MM.1S (cell line): ENCODE measurements around the gene GPAT2.
"Not testable (repeated sequence)": the region's sequence is repeated elsewhere in the genome, so short reads cannot be mapped to it uniquely, and the experiment has no call there.

ENCODE experiments used
- DNase-seq: peaks from one replicate; pipeline ENCODE4 v3.0.0-alpha.2; 2015
- H2AFZ ChIP-seq: fragments of 300-600 bp; sonication (generic); 2 replicates; pipeline ENCODE4 v1.6.0; 2016; ENCODE audit warnings: antibody characterized with exemption, low read length
- H3F3A ChIP-seq: fragments of 300-600 bp; sonication (generic); 2 replicates; pipeline ENCODE4 v1.6.1; 2016; ENCODE audit warnings: mild to moderate bottlenecking, antibody characterized with exemption, low read length, moderate library complexity, mixed read lengths; ENCODE audit not compliant: insufficient read depth
- H3K27ac ChIP-seq: fragments of 300-600 bp; sonication (generic); 2 replicates; pipeline ENCODE4 v1.5.1; 2016; ENCODE audit warnings: mild to moderate bottlenecking, low read length
- H3K27me3 ChIP-seq: fragments of 300-600 bp; sonication (generic); replicated peaks from 2 replicates; pipeline ENCODE4 v1.6.0; 2016; ENCODE audit warnings: low read length; ENCODE audit not compliant: insufficient read depth
- H3K36me3 ChIP-seq: fragments of 300-600 bp; sonication (generic); replicated peaks from 2 replicates; pipeline ENCODE4 v1.6.1; 2016; ENCODE audit warnings: mild to moderate bottlenecking, low read length, mixed read lengths; ENCODE audit not compliant: insufficient read depth
- H3K4me1 ChIP-seq: fragments of 300-600 bp; sonication (generic); 2 replicates; pipeline ENCODE4 v1.6.1; 2016; ENCODE audit warnings: low read length, mixed read lengths
- H3K4me2 ChIP-seq: fragments of 300-600 bp; sonication (generic); 2 replicates; pipeline ENCODE4 v1.6.0; 2016; ENCODE audit warnings: low read depth, low read length
- H3K4me3 ChIP-seq: fragments of 300-600 bp; sonication (generic); 2 replicates; pipeline ENCODE4 v1.5.1; 2016; ENCODE audit warnings: low read length, mixed read lengths
- H3K79me2 ChIP-seq: fragments of 300-600 bp; sonication (generic); 2 replicates; pipeline ENCODE4 v1.6.1; 2016; ENCODE audit warnings: mixed run types, low read length, mixed read lengths
- H3K9ac ChIP-seq: fragments of 300-600 bp; sonication (generic); 2 replicates; pipeline ENCODE4 v1.6.1; 2016; ENCODE audit warnings: low read length, mixed read lengths
- H3K9me2 ChIP-seq: fragments of 300-600 bp; sonication (generic); replicated peaks from 2 replicates; pipeline ENCODE4 v1.6.1; 2016; ENCODE audit warnings: mild to moderate bottlenecking, low read length, mixed read lengths; ENCODE audit not compliant: insufficient read depth
- H3K9me3 ChIP-seq: fragments of 300-600 bp; sonication (generic); replicated peaks from 2 replicates; pipeline ENCODE4 v1.6.1; 2016; ENCODE audit warnings: mild to moderate bottlenecking, low read length, mixed read lengths; ENCODE audit not compliant: insufficient read depth
- H4K20me1 ChIP-seq: fragments of 300-600 bp; sonication (generic); 2 replicates; pipeline ENCODE4 v1.6.1; 2016; ENCODE audit warnings: mild to moderate bottlenecking, low read length, moderate library complexity, mixed read lengths; ENCODE audit not compliant: insufficient read depth
- CTCF ChIP-seq: fragments of 300-600 bp; sonication (generic); IDR thresholded peaks from 2 replicates; pipeline ENCODE4 v1.5.1; 2016; ENCODE audit warnings: antibody characterized with exemption, low read length, mixed read lengths
- EZH2 ChIP-seq: fragments of 300-600 bp; sonication (generic); optimal IDR thresholded peaks from 2 replicates; pipeline ENCODE3; 2017; ENCODE audit warnings: low read depth, mild to moderate bottlenecking, antibody characterized with exemption, low read length, mixed read lengths
- EZH2phosphoT487 ChIP-seq: fragments of 300-600 bp; sonication (generic); IDR thresholded peaks from 2 replicates; pipeline ENCODE4 v1.6.1; 2018; ENCODE audit warnings: antibody characterized with exemption, low read length

GPAT2 gene

GRCh38 chr2:96024336-96025193 lies 10.2 kb downstream of the GPAT2 start:
- Histone ChIP-seq H3K27ac (no peak overlapping the region), H2AFZ (no peak overlapping the region), H3K4me1 (no peaks in the 10 kb centered on the region), H3K4me2 (no peak overlapping the region), H3K27me3 (no peaks in the 10 kb centered on the region), H3K4me3 (no peak overlapping the region), H3F3A (no peaks in the 10 kb centered on the region), H3K9ac (no peak overlapping the region), H3K36me3 (no peaks in the 10 kb centered on the region), H3K9me3 (no peaks in the 10 kb centered on the region), H3K79me2 (no peaks in the 10 kb centered on the region), H3K9me2 (no peaks in the 10 kb centered on the region), H4K20me1 (no peaks in the 10 kb centered on the region)
- no peak for TF ChIP-seq EZH2phosphoT487
- TF ChIP-seq CTCF = no peak
- TF ChIP-seq EZH2 = no peak
- no peak for DNase-seq

GRCh38 chr2:96023701-96024100 lies 11.0 kb downstream of the GPAT2 start:
- not testable (repeated sequence) for H3F3A ChIP-seq, H3K9ac ChIP-seq, H4K20me1 ChIP-seq, H3K4me3 ChIP-seq, H3K4me2 ChIP-seq, H3K4me1 ChIP-seq, H2AFZ ChIP-seq, H3K27me3 ChIP-seq, H3K36me3 ChIP-seq, H3K79me2 ChIP-seq, H3K9me3 ChIP-seq, DNase-seq, H3K9me2 ChIP-seq, H3K27ac ChIP-seq

GRCh38 chr2:96022701-96023447 lies 11.8 kb downstream of the GPAT2 start:
- H4K20me1 ChIP-seq, H3K4me1 ChIP-seq, H3F3A ChIP-seq, H3K27ac ChIP-seq, H3K4me3 ChIP-seq, H3K36me3 ChIP-seq, H3K4me2 ChIP-seq, H3K9ac ChIP-seq, H3K9me3 ChIP-seq, H2AFZ ChIP-seq, H3K27me3 ChIP-seq, H3K9me2 ChIP-seq, H3K79me2 ChIP-seq: not testable (repeated sequence)
- DNase-seq = peak; percentile 73
- peak; percentile 58 for TF ChIP-seq CTCF

- H3K4me2 ChIP-seq, H3F3A ChIP-seq, H4K20me1 ChIP-seq, H3K27ac ChIP-seq, H3K4me1 ChIP-seq, H3K4me3 ChIP-seq, H3K9ac ChIP-seq, H3K36me3 ChIP-seq, H3K9me2 ChIP-seq, H2AFZ ChIP-seq, DNase-seq, H3K79me2 ChIP-seq, H3K27me3 ChIP-seq, H3K9me3 ChIP-seq: not testable (repeated sequence)
Measured at GRCh38 chr2:96022126-96022525, 12.6 kb downstream of the GPAT2 start.

GRCh38 chr2:96021142-96021541 lies 13.6 kb downstream of the GPAT2 start:
- H3K4me2 ChIP-seq, H3K9me3 ChIP-seq, DNase-seq, H3K4me1 ChIP-seq, H3K27ac ChIP-seq, H2AFZ ChIP-seq, H4K20me1 ChIP-seq, H3K79me2 ChIP-seq, H3K36me3 ChIP-seq, H3K9ac ChIP-seq, H3K9me2 ChIP-seq, H3F3A ChIP-seq, H3K4me3 ChIP-seq, H3K27me3 ChIP-seq: not testable (repeated sequence)

GRCh38 chr2:96019909-96020590 lies 14.7 kb downstream of the GPAT2 start:
- DNase-seq, H2AFZ ChIP-seq, H3K4me1 ChIP-seq, H3K9ac ChIP-seq, H3K79me2 ChIP-seq, H3F3A ChIP-seq, H3K9me2 ChIP-seq, H3K4me2 ChIP-seq, H3K27me3 ChIP-seq, H4K20me1 ChIP-seq, H3K36me3 ChIP-seq, H3K27ac ChIP-seq, H3K9me3 ChIP-seq, H3K4me3 ChIP-seq: not testable (repeated sequence)
